Body of pancreas (tissue), 4 donors: Measurements from ENCODE around the gene FAM120C.

ENCODE experiments used
- CTCF ChIP-seq, 7 experiments: fragments of 450-650 bp in 4 of 7; fragments of 200-600 bp in 3 of 7; sonication (generic) in 3 of 7; IDR thresholded peaks; one replicate each; pipeline ENCODE4 v1.5.1; 2016 to 2019; ENCODE audit warnings: antibody characterized with exemption in 7 of 7
- POLR2A ChIP-seq, 3 donors: fragments of 450-650 bp; IDR thresholded peaks; one replicate each; pipeline ENCODE4 v1.6.1; 2016; ENCODE audit warnings: antibody characterized with exemption in 3 of 3, mild to moderate bottlenecking in 2 of 3

- TF ChIP-seq CTCF (IDR thresholded peaks at IDR 0.05) (no peak), POLR2A (IDR thresholded peaks at IDR 0.05) (no peak)
Measured at GRCh38 chrX:54066841-54067240, 116.2 kb downstream of the FAM120C start.
